ENCODE results near the gene ZBTB48. TPM values are rescaled to one million over a fixed set of nuclear protein-coding genes. Genes with fewer than 3 reads are reported as not detected.

ZBTB48 gene
- total RNA-seq, 1 experiment from 2014 or later = 41.9 TPM

DNA sequence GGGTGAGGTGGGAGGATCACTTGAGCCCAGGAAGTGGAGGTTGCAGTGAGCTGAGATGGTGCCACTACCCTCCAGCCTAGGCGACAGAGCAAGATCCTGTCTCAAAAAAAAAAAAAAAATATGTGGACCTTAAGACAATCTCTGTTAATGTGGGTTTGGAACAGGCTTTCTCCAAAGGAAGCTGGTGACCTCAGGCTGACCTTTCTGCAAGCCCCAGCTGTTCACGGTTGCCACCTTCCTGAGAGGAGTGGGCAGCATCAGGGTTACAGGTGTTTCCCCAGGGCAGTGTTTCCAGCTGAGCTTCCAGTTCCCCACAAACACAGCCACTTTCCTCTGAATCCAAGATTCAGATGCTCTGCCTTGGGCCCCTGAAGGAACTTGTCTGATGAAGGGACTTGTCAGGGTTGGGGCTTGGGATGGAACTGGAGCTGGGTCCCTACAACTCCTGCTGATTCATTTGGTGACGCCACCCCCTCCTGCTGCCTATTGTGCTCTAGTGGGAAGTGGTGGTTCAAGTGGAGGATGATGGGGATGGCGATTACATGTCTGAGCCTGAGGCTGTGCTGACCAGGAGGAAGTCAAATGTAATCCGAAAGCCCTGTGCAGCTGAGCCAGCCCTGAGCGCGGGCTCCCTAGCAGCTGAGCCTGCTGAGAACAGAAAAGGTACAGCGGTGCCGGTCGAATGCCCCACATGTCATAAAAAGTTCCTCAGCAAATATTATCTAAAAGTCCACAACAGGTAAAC lies 1.9 kb downstream of the ZBTB48 start:
- ATAC-seq (no peak), DNase-seq (ENCODE audit: low read depth, low spot score) (no peak)
- H3K4me1 ChIP-seq (ENCODE audit: control insufficient read depth in 1 of 2, insufficient read depth in 2 of 2, low read length in 2 of 2) = peaks cover 14 to 23% of the 10 kb centered on the region in 2 experiments
- POLR2A ChIA-PET = no interaction called here
- peak overlapping the region; percentile 84 for H3K4me2 ChIP-seq (ENCODE audit: low read length)
- TF ChIP-seq ZFX (IDR thresholded peaks at IDR 0.05) = no peak
- TF ChIP-seq, protein P1, sequence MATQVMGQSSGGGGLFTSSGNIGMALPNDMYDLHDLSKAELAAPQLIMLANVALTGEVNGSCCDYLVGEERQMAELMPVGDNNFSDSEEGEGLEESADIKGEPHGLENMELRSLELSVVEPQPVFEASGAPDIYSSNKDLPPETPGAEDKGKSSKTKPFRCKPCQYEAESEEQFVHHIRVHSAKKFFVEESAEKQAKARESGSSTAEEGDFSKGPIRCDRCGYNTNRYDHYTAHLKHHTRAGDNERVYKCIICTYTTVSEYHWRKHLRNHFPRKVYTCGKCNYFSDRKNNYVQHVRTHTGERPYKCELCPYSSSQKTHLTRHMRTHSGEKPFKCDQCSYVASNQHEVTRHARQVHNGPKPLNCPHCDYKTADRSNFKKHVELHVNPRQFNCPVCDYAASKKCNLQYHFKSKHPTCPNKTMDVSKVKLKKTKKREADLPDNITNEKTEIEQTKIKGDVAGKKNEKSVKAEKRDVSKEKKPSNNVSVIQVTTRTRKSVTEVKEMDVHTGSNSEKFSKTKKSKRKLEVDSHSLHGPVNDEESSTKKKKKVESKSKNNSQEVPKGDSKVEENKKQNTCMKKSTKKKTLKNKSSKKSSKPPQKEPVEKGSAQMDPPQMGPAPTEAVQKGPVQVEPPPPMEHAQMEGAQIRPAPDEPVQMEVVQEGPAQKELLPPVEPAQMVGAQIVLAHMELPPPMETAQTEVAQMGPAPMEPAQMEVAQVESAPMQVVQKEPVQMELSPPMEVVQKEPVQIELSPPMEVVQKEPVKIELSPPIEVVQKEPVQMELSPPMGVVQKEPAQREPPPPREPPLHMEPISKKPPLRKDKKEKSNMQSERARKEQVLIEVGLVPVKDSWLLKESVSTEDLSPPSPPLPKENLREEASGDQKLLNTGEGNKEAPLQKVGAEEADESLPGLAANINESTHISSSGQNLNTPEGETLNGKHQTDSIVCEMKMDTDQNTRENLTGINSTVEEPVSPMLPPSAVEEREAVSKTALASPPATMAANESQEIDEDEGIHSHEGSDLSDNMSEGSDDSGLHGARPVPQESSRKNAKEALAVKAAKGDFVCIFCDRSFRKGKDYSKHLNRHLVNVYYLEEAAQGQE (IDR thresholded peaks at IDR 0.05; ENCODE audit: low read depth) = no peak
- no peak for TF ChIP-seq POLR2A (IDR thresholded peaks at IDR 0.05; ENCODE audit: borderline replicate concordance, extremely low read depth, insufficient read depth, insufficient read length)
- no peak for TF ChIP-seq CBX3 (IDR thresholded peaks at IDR 0.05; ENCODE audit: low read depth)
- TF ChIP-seq CEBPB (IDR thresholded peaks at IDR 0.05; ENCODE audit: low read depth) = no peak
- TF ChIP-seq FOSL1 (IDR thresholded peaks at IDR 0.05; ENCODE audit: low read depth) = no peak
- RAD21 ChIA-PET (ENCODE audit: low non-redundant PET in 1 of 2, low total read pairs in 2 of 2, uncharacterized antibody in 2 of 2, unreplicated experiment in 2 of 2) = no interaction called here
- H3K36me3 ChIP-seq (ENCODE audit: control insufficient read depth in 1 of 2, insufficient read depth in 2 of 2, low read length in 2 of 2) = peaks cover 0 to 2% of the 10 kb centered on the region in 2 experiments; a peak in 1 of 4 replicates
- H3K79me2 ChIP-seq (ENCODE audit: insufficient read depth, low read length) = peaks cover 30% of the 10 kb centered on the region
- H2AFZ ChIP-seq (ENCODE audit: low read depth, low read length, poor library complexity, severe bottlenecking) = no peak overlapping the region
- H3K27me3 ChIP-seq (ENCODE audit: insufficient read depth, low read length) = no peaks in the 10 kb centered on the region
- no peak overlapping the region for H3K4me3 ChIP-seq (replicated peaks in 1 of 2; ENCODE audit: low read depth in 1 of 2, low read length in 2 of 2)
- H3K9me2 ChIP-seq (ENCODE audit: insufficient read depth) = no peaks in the 10 kb centered on the region
- H4K20me1 ChIP-seq (ENCODE audit: insufficient read depth) = no peaks in the 10 kb centered on the region
- no peaks in the 10 kb centered on the region for H3K9me3 ChIP-seq (ENCODE audit: control insufficient read depth in 1 of 2, insufficient read depth in 1 of 2, low read depth in 1 of 2, low read length in 2 of 2)
- no peak overlapping the region for H3K9ac ChIP-seq (ENCODE audit: low read length)
- intact Hi-C loops (cut with micrococcal nuclease) = no loop called here
- no peak overlapping the region for H3K27ac ChIP-seq (ENCODE audit: low read depth, low read length)
- no TSS peak for BruUV-seq (replicated peaks)
- CTCF ChIA-PET = no interaction called here

DNA sequence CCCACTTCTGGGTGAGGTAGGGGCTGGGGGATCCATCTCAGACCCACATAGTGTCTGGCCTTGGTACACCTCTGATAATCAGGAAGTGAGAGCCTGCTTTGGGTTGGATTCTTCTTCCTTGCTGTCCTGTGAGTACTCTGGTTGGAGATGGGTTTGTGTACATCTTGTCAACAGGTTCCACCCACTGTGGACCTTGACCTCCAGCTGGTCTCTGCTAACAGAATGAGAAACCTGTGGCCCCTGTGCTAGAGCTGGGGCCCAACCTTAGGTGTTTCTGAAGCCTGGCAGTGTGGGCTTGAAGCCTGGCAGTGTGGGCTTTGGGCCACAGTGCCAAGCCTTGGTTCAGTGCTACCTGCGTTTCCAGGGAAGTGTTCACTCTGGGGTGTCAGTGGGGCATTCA lies 2.6 kb downstream of the ZBTB48 start:
- peaks cover 14 to 23% of the 10 kb centered on the region in 2 experiments for H3K4me1 ChIP-seq (ENCODE audit: control insufficient read depth in 1 of 2, insufficient read depth in 2 of 2, low read length in 2 of 2)
- no peaks in the 10 kb centered on the region for H4K20me1 ChIP-seq (ENCODE audit: insufficient read depth)
- TF ChIP-seq EZH2phosphoT487 (IDR thresholded peaks at IDR 0.05; ENCODE audit: borderline replicate concordance) (no peak), JUND (IDR thresholded peaks at IDR 0.05) (no peak), ZFX (IDR thresholded peaks at IDR 0.05) (no peak), SP1 (IDR thresholded peaks at IDR 0.05; ENCODE audit: low read depth) (no peak), YY1 (IDR thresholded peaks at IDR 0.05; ENCODE audit: extremely low read depth, insufficient replicate concordance, low read depth, low read length) (no peak), TCF7L2 (IDR thresholded peaks at IDR 0.05; ENCODE audit: borderline replicate concordance, extremely low read depth, insufficient read depth, insufficient read length) (no peak), EGR1 (IDR thresholded peaks at IDR 0.05; ENCODE audit: low read depth) (no peak), POLR2A (IDR thresholded peaks at IDR 0.05; ENCODE audit: borderline replicate concordance, extremely low read depth, insufficient read depth, insufficient read length) (no peak), MAX (IDR thresholded peaks at IDR 0.05) (no peak), ZNF274 (IDR thresholded peaks at IDR 0.05; ENCODE audit: low read depth, low read length) (no peak), SIN3A (IDR thresholded peaks at IDR 0.05; ENCODE audit: low read depth) (no peak), ELF1 (IDR thresholded peaks at IDR 0.05; ENCODE audit: borderline replicate concordance, low read depth) (no peak), CBX3 (IDR thresholded peaks at IDR 0.05; ENCODE audit: low read depth) (no peak), FOSL1 (IDR thresholded peaks at IDR 0.05; ENCODE audit: low read depth) (no peak)
- H3K4me3 ChIP-seq (replicated peaks in 1 of 2; ENCODE audit: low read depth in 1 of 2, low read length in 2 of 2) = no peak overlapping the region
- BruUV-seq (replicated peaks) = no TSS peak
- H2AFZ ChIP-seq (ENCODE audit: low read depth, low read length, poor library complexity, severe bottlenecking) = no peak overlapping the region
- H3K27me3 ChIP-seq (ENCODE audit: insufficient read depth, low read length) = no peaks in the 10 kb centered on the region
- DNase-seq (ENCODE audit: low read depth, low spot score) (no peak), ATAC-seq (no peak)
- CTCF ChIA-PET = no interaction called here
- no peak overlapping the region for H3K27ac ChIP-seq (ENCODE audit: low read depth, low read length)
- intact Hi-C loops (cut with micrococcal nuclease) = no loop called here
- RAD21 ChIA-PET (ENCODE audit: low non-redundant PET in 1 of 2, low total read pairs in 2 of 2, uncharacterized antibody in 2 of 2, unreplicated experiment in 2 of 2) = no interaction called here
- no peak overlapping the region for H3K4me2 ChIP-seq (ENCODE audit: low read length)
- H3K9ac ChIP-seq (ENCODE audit: low read length) = no peak overlapping the region
- no peaks in the 10 kb centered on the region for H3K9me3 ChIP-seq (ENCODE audit: control insufficient read depth in 1 of 2, insufficient read depth in 1 of 2, low read depth in 1 of 2, low read length in 2 of 2)
- POLR2A ChIA-PET = no interaction called here
- H3K36me3 ChIP-seq (ENCODE audit: control insufficient read depth in 1 of 2, insufficient read depth in 2 of 2, low read length in 2 of 2) = peaks cover 0 to 3% of the 10 kb centered on the region in 2 experiments; a peak in 1 of 4 replicates
- no peaks in the 10 kb centered on the region for H3K9me2 ChIP-seq (ENCODE audit: insufficient read depth)
- H3K79me2 ChIP-seq (ENCODE audit: insufficient read depth, low read length) = peaks cover 30% of the 10 kb centered on the region

Measured in HCT116 (cell line).